Vagina (tissue), 2 donors: ENCODE measurements around the gene PEX26.

Source experiments
- POLR2A ChIP-seq, 2 donors: fragments of 450-650 bp; IDR thresholded peaks; one replicate each; pipeline ENCODE4 v1.6.1; 2017; ENCODE audit warnings: antibody characterized with exemption in 2 of 2, mild to moderate bottlenecking in 2 of 2, moderate library complexity in 2 of 2
- POLR2AphosphoS5 ChIP-seq, 2 donors: sonication (generic); formaldehyde crosslinking; IDR thresholded peaks; one replicate each; pipeline ENCODE4 v1.9.0; 2017; ENCODE audit warnings: antibody characterized with exemption in 2 of 2, mild to moderate bottlenecking in 2 of 2, low read depth in 1 of 2; ENCODE audit not compliant: insufficient read depth in 1 of 2
- TF ChIP-seq, protein P1 (sequence below), 3 experiments: fragments of 450-650 bp in 2 of 3; fragments of 200-600 bp in 1 of 3; sonication (generic) in 1 of 3; IDR thresholded peaks; one replicate each; pipeline ENCODE4 v1.5.1; 2017 to 2019; ENCODE audit warnings: antibody characterized with exemption in 3 of 3, mild to moderate bottlenecking in 2 of 3, moderate library complexity in 2 of 3

DNA sequence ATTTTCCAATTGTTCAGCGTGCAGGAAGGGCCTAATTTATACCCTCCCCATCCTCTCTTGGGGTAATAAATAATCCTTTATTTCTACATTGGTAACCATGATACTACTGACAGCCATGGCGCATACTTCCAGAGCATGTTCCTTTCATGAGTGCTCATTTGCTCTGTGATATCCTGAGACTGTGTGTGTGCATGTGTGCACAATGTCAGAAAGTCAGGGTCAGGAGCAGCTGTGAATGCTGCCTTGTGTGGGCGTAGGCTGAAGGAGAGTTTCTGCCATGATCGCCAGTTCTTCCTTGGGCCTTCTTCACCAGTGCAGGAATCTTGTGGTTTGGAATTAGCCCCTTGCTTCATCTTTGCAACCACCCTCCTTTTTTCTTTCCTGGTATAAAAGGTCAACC, 43.1 kb downstream of the PEX26 start:
- TF ChIP-seq, protein P1, sequence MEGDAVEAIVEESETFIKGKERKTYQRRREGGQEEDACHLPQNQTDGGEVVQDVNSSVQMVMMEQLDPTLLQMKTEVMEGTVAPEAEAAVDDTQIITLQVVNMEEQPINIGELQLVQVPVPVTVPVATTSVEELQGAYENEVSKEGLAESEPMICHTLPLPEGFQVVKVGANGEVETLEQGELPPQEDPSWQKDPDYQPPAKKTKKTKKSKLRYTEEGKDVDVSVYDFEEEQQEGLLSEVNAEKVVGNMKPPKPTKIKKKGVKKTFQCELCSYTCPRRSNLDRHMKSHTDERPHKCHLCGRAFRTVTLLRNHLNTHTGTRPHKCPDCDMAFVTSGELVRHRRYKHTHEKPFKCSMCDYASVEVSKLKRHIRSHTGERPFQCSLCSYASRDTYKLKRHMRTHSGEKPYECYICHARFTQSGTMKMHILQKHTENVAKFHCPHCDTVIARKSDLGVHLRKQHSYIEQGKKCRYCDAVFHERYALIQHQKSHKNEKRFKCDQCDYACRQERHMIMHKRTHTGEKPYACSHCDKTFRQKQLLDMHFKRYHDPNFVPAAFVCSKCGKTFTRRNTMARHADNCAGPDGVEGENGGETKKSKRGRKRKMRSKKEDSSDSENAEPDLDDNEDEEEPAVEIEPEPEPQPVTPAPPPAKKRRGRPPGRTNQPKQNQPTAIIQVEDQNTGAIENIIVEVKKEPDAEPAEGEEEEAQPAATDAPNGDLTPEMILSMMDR (IDR thresholded peaks at IDR 0.05): no peak
- TF ChIP-seq POLR2AphosphoS5 (IDR thresholded peaks at IDR 0.05; ENCODE audit: insufficient read depth in 1 of 2, low read depth in 1 of 2) (no peak), POLR2A (IDR thresholded peaks at IDR 0.05) (no peak)
